Neural progenitor cell (in vitro differentiated cells): ENCODE results near the gene ENOX2.

Source experiments
- CTCF ChIP-seq: fragments of 200-600 bp; sonication (generic); IDR thresholded peaks from 2 replicates; pipeline ENCODE4 v1.5.1; 2017; ENCODE audit warnings: antibody characterized with exemption, mild to moderate bottlenecking
- EZH2 ChIP-seq: fragments of 200-600 bp; sonication (generic); IDR thresholded peaks from 2 replicates; pipeline ENCODE4 v1.6.1; 2017; ENCODE audit warnings: antibody characterized with exemption, mild to moderate bottlenecking, moderate library complexity

- no peak for TF ChIP-seq CTCF
- TF ChIP-seq EZH2: no peak
Observed at GRCh38 chrX:130805903-130806302, 97.1 kb downstream of the ENOX2 start.
